ENCODE measurements around the gene HS3ST3B1.

Gene HS3ST3B1

GRCh38 chr17:14334919-14335318 lies 34.0 kb downstream of the HS3ST3B1 start:
- H3K4me1 ChIP-seq (ENCODE audit: control insufficient read depth in 1 of 2, insufficient read depth in 1 of 2, low read depth in 1 of 2, low read length in 1 of 2): peaks cover 6 to 7% of the 10 kb centered on the region in 2 experiments
- TF ChIP-seq, protein P1, sequence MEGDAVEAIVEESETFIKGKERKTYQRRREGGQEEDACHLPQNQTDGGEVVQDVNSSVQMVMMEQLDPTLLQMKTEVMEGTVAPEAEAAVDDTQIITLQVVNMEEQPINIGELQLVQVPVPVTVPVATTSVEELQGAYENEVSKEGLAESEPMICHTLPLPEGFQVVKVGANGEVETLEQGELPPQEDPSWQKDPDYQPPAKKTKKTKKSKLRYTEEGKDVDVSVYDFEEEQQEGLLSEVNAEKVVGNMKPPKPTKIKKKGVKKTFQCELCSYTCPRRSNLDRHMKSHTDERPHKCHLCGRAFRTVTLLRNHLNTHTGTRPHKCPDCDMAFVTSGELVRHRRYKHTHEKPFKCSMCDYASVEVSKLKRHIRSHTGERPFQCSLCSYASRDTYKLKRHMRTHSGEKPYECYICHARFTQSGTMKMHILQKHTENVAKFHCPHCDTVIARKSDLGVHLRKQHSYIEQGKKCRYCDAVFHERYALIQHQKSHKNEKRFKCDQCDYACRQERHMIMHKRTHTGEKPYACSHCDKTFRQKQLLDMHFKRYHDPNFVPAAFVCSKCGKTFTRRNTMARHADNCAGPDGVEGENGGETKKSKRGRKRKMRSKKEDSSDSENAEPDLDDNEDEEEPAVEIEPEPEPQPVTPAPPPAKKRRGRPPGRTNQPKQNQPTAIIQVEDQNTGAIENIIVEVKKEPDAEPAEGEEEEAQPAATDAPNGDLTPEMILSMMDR (IDR thresholded peaks at IDR 0.05): no peak

GRCh38 chr17:14336418-14336817 lies 35.5 kb downstream of the HS3ST3B1 start:
- TF ChIP-seq, protein P1 (IDR thresholded peaks at IDR 0.05): no peak
- Histone ChIP-seq H3K36me3 (no peaks in the 10 kb centered on the region), H3K27me3 (no peaks in the 10 kb centered on the region), H3K9me3 (no peaks in the 10 kb centered on the region), H3K27ac (no peak overlapping the region), H3K4me1 (ENCODE audit: control insufficient read depth in 1 of 2, insufficient read depth in 1 of 2, low read depth in 1 of 2, low read length in 1 of 2) (peaks cover 0 to 7% of the 10 kb centered on the region in 2 experiments), H3K4me3 (ENCODE audit: low read depth in 1 of 2, low read length in 1 of 2) (no peak overlapping the region)

More at GRCh38 chr17:14334919-14335318, 34.0 kb downstream of the HS3ST3B1 start:
- Histone ChIP-seq H3K36me3 (no peaks in the 10 kb centered on the region), H3K27me3 (no peaks in the 10 kb centered on the region), H3K4me3 (ENCODE audit: low read depth in 1 of 2, low read length in 1 of 2) (no peak overlapping the region), H3K9me3 (no peaks in the 10 kb centered on the region), H3K27ac (no peak overlapping the region)

DNA sequence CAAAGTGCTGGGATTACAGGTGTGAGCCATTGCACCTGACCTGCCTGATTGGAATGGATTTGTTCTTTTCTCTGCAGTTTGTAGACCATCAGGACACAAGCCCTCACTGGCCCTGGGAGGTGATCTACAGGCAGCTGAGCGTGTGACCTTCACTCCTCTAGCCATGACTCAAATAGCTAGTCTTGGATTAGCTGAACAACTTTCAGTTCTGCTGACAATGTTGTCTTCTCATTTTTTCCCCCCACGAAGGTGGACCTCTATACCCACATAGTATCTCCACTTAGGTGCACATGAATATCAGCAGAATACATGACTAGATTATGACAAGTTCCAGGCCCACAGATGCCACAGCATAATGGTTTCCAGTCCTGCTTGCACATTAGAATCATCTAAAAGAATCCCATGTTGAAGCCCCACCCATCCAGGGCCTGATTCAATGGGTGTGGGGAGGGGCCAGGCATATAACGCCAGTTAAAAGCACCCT lies 36.8 kb downstream of the HS3ST3B1 start:
- peaks cover 0 to 7% of the 10 kb centered on the region in 2 experiments for H3K4me1 ChIP-seq (ENCODE audit: control insufficient read depth in 1 of 2, insufficient read depth in 1 of 2, low read depth in 1 of 2, low read length in 1 of 2)
- H3K9me3 ChIP-seq: no peaks in the 10 kb centered on the region
- no peak overlapping the region for H3K4me3 ChIP-seq (ENCODE audit: low read depth in 1 of 2, low read length in 1 of 2)
- H3K36me3 ChIP-seq: no peaks in the 10 kb centered on the region
- no peaks in the 10 kb centered on the region for H3K27me3 ChIP-seq
- TF ChIP-seq, protein P1 (IDR thresholded peaks at IDR 0.05): no peak
- no peak overlapping the region for H3K27ac ChIP-seq

GRCh38 chr17:14340857-14341754 lies 40.2 kb downstream of the HS3ST3B1 start:
- no peak overlapping the region for H3K27ac ChIP-seq

GRCh38 chr17:14341866-14342265 lies 41.0 kb downstream of the HS3ST3B1 start:
- TF ChIP-seq, protein P1 (IDR thresholded peaks at IDR 0.05): no peak
- peaks cover 6% of the 10 kb centered on the region for H3K36me3 ChIP-seq
- no peak overlapping the region for H3K27ac ChIP-seq
- H3K27me3 ChIP-seq: no peaks in the 10 kb centered on the region
- no peaks in the 10 kb centered on the region for H3K9me3 ChIP-seq
- no peaks in the 10 kb centered on the region for H3K4me1 ChIP-seq (ENCODE audit: control insufficient read depth in 1 of 2, insufficient read depth in 1 of 2, low read depth in 1 of 2, low read length in 1 of 2)
- H3K4me3 ChIP-seq (ENCODE audit: low read depth in 1 of 2, low read length in 1 of 2): no peak overlapping the region

More at GRCh38 chr17:14340857-14341754, 40.2 kb downstream of the HS3ST3B1 start:
- no peaks in the 10 kb centered on the region for H3K36me3 ChIP-seq
- H3K27me3 ChIP-seq: no peaks in the 10 kb centered on the region
- TF ChIP-seq, protein P1 (IDR thresholded peaks at IDR 0.05): no peak
- no peak overlapping the region for H3K4me3 ChIP-seq (ENCODE audit: low read depth in 1 of 2, low read length in 1 of 2)
- no peaks in the 10 kb centered on the region for H3K9me3 ChIP-seq
- H3K4me1 ChIP-seq (ENCODE audit: control insufficient read depth in 1 of 2, insufficient read depth in 1 of 2, low read depth in 1 of 2, low read length in 1 of 2): no peaks in the 10 kb centered on the region

All from neutrophil (primary cell).